HEK293 (cell line): Measurements from ENCODE around the gene STRA6.
A peak's percentile ranks its signal among the peaks of the same experiment; 100 is the strongest.

Experiments used
- FEZF1 ChIP-seq: fragments of 450-650 bp; formaldehyde crosslinking; IDR thresholded peaks from 2 replicates; pipeline ENCODE4 v1.5.1; 2016; ENCODE audit warnings: missing biosample characterization, missing genetic modification characterization
- KLF1 ChIP-seq: fragments of 450-650 bp; formaldehyde crosslinking; IDR thresholded peaks from 2 replicates; pipeline ENCODE4 v1.5.1; 2016; ENCODE audit warnings: missing biosample characterization, missing genetic modification characterization
- KLF16 ChIP-seq: fragments of 450-650 bp; formaldehyde crosslinking; IDR thresholded peaks from 2 replicates; pipeline ENCODE4 v1.5.1; 2017; ENCODE audit warnings: missing biosample characterization, missing genetic modification characterization
- KLF7 ChIP-seq: fragments of 450-650 bp; formaldehyde crosslinking; IDR thresholded peaks from 2 replicates; pipeline ENCODE4 v1.5.1; 2016; ENCODE audit warnings: missing biosample characterization, missing genetic modification characterization, borderline replicate concordance
- SCRT2 ChIP-seq: fragments of 450-650 bp; formaldehyde crosslinking; IDR thresholded peaks from 2 replicates; pipeline ENCODE4 v1.5.1; 2016; ENCODE audit warnings: missing biosample characterization, missing genetic modification characterization
- SP7 ChIP-seq: fragments of 450-650 bp; formaldehyde crosslinking; IDR thresholded peaks from 2 replicates; pipeline ENCODE4 v1.5.1; 2016; ENCODE audit warnings: missing biosample characterization, missing genetic modification characterization
- ZBTB17 ChIP-seq: fragments of 450-650 bp; formaldehyde crosslinking; IDR thresholded peaks from 2 replicates; pipeline ENCODE4 v1.5.1; 2016; ENCODE audit warnings: missing biosample characterization, missing genetic modification characterization
- ZNF10 ChIP-seq: fragments of 450-650 bp; formaldehyde crosslinking; IDR thresholded peaks from 2 replicates; pipeline ENCODE4 v1.5.1; 2017; ENCODE audit warnings: missing biosample characterization, missing genetic modification characterization
- ZNF112 ChIP-seq: fragments of 450-650 bp; formaldehyde crosslinking; IDR thresholded peaks from 2 replicates; pipeline ENCODE4 v1.5.0; 2017; ENCODE audit warnings: missing biosample characterization, missing genetic modification characterization
- ZNF169 ChIP-seq: fragments of 450-650 bp; formaldehyde crosslinking; IDR thresholded peaks from 2 replicates; pipeline ENCODE4 v1.5.1; 2016; ENCODE audit warnings: missing biosample characterization, missing genetic modification characterization
- ZNF335 ChIP-seq: fragments of 450-650 bp; formaldehyde crosslinking; conservative IDR thresholded peaks from 2 replicates; pipeline ENCODE4 v1.5.1; 2016; ENCODE audit warnings: missing biosample characterization, missing genetic modification characterization
- ZNF341 ChIP-seq: fragments of 450-650 bp; formaldehyde crosslinking; IDR thresholded peaks from 2 replicates; pipeline ENCODE4; 2016; ENCODE audit warnings: low read depth, missing biosample characterization, missing genetic modification characterization
- ZNF416 ChIP-seq: fragments of 450-650 bp; formaldehyde crosslinking; IDR thresholded peaks from 2 replicates; pipeline ENCODE4 v1.5.1; 2016; ENCODE audit warnings: missing biosample characterization, missing genetic modification characterization
- ZNF544 ChIP-seq: fragments of 450-650 bp; formaldehyde crosslinking; IDR thresholded peaks from 2 replicates; pipeline ENCODE4 v1.5.0; 2017; ENCODE audit warnings: missing biosample characterization, missing genetic modification characterization
- ZNF571 ChIP-seq: fragments of 450-650 bp; formaldehyde crosslinking; IDR thresholded peaks from 2 replicates; pipeline ENCODE4 v1.5.0; 2017; ENCODE audit warnings: missing biosample characterization, missing genetic modification characterization
- ZNF626 ChIP-seq: fragments of 450-650 bp; sonication (Bioruptor Pico); formaldehyde crosslinking; IDR thresholded peaks from 2 replicates; pipeline ENCODE4 v1.5.1; 2018; ENCODE audit warnings: missing biosample characterization, missing genetic modification characterization, inconsistent platforms
- ZNF670 ChIP-seq: fragments of 450-650 bp; formaldehyde crosslinking; IDR thresholded peaks from 2 replicates; pipeline ENCODE4 v1.5.1; 2016; ENCODE audit warnings: missing biosample characterization, missing genetic modification characterization, low read depth
- ZSCAN16 ChIP-seq: fragments of 450-650 bp; formaldehyde crosslinking; IDR thresholded peaks from 2 replicates; pipeline ENCODE4 v1.5.1; 2016; ENCODE audit warnings: missing biosample characterization, missing genetic modification characterization
- ZXDB ChIP-seq: fragments of 450-650 bp; formaldehyde crosslinking; IDR thresholded peaks from 2 replicates; pipeline ENCODE4 v1.5.1; 2016; ENCODE audit warnings: missing biosample characterization, missing genetic modification characterization
- TF ChIP-seq, protein P1 (sequence below): fragments of 450-650 bp; formaldehyde crosslinking; IDR thresholded peaks from 2 replicates; pipeline ENCODE4 v1.5.1; 2016; ENCODE audit warnings: missing biosample characterization, missing genetic modification characterization
- TF ChIP-seq, protein P2 (sequence below): fragments of 450-650 bp; IDR thresholded peaks from 2 replicates; pipeline ENCODE4 v1.5.1; 2018; ENCODE audit warnings: missing biosample characterization, mild to moderate bottlenecking, missing genetic modification characterization
- TF ChIP-seq, protein P3 (sequence below): fragments of 450-650 bp; formaldehyde crosslinking; IDR thresholded peaks from 2 replicates; pipeline ENCODE4 v1.5.1; 2017; ENCODE audit warnings: missing biosample characterization, missing genetic modification characterization
- TF ChIP-seq, protein P4 (sequence below): fragments of 450-650 bp; formaldehyde crosslinking; IDR thresholded peaks from 2 replicates; pipeline ENCODE4 v1.5.1; 2016; ENCODE audit warnings: missing biosample characterization, missing genetic modification characterization
- TF ChIP-seq, protein P5 (sequence below): fragments of 450-650 bp; formaldehyde crosslinking; IDR thresholded peaks from 2 replicates; pipeline ENCODE4 v1.5.0; 2017; ENCODE audit warnings: missing biosample characterization, missing genetic modification characterization, borderline replicate concordance
- TF ChIP-seq, protein P6 (sequence below): fragments of 450-650 bp; formaldehyde crosslinking; IDR thresholded peaks from 2 replicates; pipeline ENCODE4 v1.5.1; 2016; ENCODE audit warnings: missing biosample characterization, missing genetic modification characterization
- TF ChIP-seq, protein P7 (sequence below): fragments of 450-650 bp; formaldehyde crosslinking; IDR thresholded peaks from 2 replicates; pipeline ENCODE4 v1.5.1; 2016; ENCODE audit warnings: missing biosample characterization, missing genetic modification characterization

STRA6 gene

DNA sequence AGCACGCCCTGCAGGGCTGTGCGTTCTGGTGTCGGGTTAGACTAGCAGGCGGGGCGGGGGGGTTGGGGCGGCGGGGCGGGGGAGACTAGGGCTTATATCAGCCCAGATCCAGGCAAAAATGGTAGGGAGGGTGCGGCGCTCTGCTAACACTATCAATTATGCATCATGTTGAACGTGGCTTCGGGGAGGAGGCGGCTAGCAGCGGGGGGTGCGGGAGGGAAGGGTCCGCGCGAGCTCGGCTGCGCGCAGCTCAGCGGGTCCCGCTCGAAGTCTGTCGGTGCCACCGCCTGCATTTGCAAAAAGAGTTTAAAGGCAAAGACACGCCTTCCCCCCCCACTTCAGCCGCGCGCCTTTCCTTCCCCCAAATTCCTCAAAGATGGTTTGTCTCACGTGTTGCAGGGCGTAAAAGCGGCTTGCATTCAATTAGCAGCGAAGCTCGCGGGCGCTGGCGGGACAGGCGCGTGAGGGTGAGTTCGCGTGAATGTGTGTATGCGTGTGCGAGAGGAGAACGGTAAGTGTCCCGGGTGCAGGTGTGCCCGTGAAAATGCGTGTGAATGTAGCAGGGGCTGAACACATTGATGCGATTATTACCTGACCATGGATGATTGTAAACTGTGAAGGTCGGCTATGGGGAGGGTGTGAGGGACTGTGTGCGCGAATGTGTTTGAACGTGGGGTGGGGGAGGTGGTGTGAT, 72.3 kb downstream of the STRA6 start, which contains the start of gene ISLR2 (continued):
- no peak for TF ChIP-seq ZNF416 (tag by site-specific recombination)
- TF ChIP-seq, protein P1, sequence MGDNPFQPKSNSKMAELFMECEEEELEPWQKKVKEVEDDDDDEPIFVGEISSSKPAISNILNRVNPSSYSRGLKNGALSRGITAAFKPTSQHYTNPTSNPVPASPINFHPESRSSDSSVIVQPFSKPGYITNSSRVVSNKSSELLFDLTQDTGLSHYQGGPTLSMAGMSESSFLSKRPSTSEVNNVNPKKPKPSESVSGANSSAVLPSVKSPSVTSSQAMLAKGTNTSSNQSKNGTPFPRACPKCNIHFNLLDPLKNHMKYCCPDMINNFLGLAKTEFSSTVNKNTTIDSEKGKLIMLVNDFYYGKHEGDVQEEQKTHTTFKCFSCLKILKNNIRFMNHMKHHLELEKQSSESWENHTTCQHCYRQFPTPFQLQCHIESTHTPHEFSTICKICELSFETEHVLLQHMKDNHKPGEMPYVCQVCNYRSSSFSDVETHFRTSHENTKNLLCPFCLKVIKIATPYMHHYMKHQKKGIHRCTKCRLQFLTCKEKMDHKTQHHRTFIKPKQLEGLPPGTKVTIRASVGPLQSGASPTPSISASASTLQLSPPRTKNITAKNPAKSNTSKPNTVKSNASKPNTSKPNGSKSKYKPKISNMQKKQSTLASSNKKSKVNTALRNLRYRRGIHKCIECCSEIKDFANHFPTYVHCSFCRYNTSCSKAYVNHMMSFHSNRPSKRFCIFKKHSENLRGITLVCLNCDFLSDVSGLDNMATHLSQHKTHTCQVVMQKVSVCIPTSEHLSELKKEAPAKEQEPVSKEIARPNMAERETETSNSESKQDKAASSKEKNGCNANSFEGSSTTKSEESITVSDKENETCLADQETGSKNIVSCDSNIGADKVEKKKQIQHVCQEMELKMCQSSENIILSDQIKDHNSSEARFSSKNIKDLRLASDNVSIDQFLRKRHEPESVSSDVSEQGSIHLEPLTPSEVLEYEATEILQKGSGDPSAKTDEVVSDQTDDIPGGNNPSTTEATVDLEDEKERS (tag by site-specific recombination), result no peak
- no peak for TF ChIP-seq ZNF626
- TF ChIP-seq ZNF341 (tag by site-specific recombination), result peak; percentile 43
- TF ChIP-seq, protein P2, sequence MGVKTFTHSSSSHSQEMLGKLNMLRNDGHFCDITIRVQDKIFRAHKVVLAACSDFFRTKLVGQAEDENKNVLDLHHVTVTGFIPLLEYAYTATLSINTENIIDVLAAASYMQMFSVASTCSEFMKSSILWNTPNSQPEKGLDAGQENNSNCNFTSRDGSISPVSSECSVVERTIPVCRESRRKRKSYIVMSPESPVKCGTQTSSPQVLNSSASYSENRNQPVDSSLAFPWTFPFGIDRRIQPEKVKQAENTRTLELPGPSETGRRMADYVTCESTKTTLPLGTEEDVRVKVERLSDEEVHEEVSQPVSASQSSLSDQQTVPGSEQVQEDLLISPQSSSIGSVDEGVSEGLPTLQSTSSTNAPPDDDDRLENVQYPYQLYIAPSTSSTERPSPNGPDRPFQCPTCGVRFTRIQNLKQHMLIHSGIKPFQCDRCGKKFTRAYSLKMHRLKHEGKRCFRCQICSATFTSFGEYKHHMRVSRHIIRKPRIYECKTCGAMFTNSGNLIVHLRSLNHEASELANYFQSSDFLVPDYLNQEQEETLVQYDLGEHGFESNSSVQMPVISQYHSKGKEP, result peak; percentile 31; the same call in 1 of the 2 replicates
- TF ChIP-seq ZBTB17 (tag by site-specific recombination), result peak; percentile 46; the same call in 1 of the 2 replicates
- TF ChIP-seq ZNF544 (tag by site-specific recombination), result no peak
- peak; percentile 73; the same call in 1 of the 2 replicates for TF ChIP-seq SP7 (tag by site-specific recombination)
- no peak for TF ChIP-seq FEZF1
- TF ChIP-seq, protein P3, sequence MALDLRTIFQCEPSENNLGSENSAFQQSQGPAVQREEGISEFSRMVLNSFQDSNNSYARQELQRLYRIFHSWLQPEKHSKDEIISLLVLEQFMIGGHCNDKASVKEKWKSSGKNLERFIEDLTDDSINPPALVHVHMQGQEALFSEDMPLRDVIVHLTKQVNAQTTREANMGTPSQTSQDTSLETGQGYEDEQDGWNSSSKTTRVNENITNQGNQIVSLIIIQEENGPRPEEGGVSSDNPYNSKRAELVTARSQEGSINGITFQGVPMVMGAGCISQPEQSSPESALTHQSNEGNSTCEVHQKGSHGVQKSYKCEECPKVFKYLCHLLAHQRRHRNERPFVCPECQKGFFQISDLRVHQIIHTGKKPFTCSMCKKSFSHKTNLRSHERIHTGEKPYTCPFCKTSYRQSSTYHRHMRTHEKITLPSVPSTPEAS, result no peak
- no peak for TF ChIP-seq ZNF571 (tag by site-specific recombination)
- TF ChIP-seq, protein P4, sequence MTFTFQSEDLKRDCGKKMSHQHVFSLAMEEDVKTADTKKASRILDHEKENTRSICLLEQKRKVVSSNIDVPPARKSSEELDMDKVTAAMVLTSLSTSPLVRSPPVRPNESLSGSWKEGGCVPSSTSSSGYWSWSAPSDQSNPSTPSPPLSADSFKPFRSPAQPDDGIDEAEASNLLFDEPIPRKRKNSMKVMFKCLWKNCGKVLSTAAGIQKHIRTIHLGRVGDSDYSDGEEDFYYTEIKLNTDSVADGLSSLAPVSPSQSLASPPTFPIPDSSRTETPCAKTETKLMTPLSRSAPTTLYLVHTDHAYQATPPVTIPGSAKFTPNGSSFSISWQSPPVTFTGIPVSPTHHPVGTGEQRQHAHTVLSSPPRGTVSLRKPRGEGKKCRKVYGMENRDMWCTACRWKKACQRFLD (tag by site-specific recombination), result no peak
- TF ChIP-seq ZNF112, result no peak
- peak; percentile 63; the same call in 1 of the 2 replicates for TF ChIP-seq ZSCAN16
- TF ChIP-seq ZNF169 (tag by site-specific recombination), result no peak
- no peak for TF ChIP-seq ZXDB (tag by site-specific recombination)
- no peak for TF ChIP-seq KLF16 (tag by site-specific recombination)
- no peak for TF ChIP-seq ZNF670 (tag by site-specific recombination)
- peak; percentile 97 for TF ChIP-seq ZNF335 (tag by site-specific recombination)
- TF ChIP-seq SCRT2 (tag by site-specific recombination), result peak; percentile 92
- no peak for TF ChIP-seq KLF7
- TF ChIP-seq, protein P5, sequence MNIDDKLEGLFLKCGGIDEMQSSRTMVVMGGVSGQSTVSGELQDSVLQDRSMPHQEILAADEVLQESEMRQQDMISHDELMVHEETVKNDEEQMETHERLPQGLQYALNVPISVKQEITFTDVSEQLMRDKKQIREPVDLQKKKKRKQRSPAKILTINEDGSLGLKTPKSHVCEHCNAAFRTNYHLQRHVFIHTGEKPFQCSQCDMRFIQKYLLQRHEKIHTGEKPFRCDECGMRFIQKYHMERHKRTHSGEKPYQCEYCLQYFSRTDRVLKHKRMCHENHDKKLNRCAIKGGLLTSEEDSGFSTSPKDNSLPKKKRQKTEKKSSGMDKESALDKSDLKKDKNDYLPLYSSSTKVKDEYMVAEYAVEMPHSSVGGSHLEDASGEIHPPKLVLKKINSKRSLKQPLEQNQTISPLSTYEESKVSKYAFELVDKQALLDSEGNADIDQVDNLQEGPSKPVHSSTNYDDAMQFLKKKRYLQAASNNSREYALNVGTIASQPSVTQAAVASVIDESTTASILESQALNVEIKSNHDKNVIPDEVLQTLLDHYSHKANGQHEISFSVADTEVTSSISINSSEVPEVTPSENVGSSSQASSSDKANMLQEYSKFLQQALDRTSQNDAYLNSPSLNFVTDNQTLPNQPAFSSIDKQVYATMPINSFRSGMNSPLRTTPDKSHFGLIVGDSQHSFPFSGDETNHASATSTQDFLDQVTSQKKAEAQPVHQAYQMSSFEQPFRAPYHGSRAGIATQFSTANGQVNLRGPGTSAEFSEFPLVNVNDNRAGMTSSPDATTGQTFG (tag by site-specific recombination), result no peak
- TF ChIP-seq ZNF10 (tag by site-specific recombination), result no peak
- TF ChIP-seq KLF1 (tag by site-specific recombination), result peak; percentile 67
- TF ChIP-seq, protein P6, sequence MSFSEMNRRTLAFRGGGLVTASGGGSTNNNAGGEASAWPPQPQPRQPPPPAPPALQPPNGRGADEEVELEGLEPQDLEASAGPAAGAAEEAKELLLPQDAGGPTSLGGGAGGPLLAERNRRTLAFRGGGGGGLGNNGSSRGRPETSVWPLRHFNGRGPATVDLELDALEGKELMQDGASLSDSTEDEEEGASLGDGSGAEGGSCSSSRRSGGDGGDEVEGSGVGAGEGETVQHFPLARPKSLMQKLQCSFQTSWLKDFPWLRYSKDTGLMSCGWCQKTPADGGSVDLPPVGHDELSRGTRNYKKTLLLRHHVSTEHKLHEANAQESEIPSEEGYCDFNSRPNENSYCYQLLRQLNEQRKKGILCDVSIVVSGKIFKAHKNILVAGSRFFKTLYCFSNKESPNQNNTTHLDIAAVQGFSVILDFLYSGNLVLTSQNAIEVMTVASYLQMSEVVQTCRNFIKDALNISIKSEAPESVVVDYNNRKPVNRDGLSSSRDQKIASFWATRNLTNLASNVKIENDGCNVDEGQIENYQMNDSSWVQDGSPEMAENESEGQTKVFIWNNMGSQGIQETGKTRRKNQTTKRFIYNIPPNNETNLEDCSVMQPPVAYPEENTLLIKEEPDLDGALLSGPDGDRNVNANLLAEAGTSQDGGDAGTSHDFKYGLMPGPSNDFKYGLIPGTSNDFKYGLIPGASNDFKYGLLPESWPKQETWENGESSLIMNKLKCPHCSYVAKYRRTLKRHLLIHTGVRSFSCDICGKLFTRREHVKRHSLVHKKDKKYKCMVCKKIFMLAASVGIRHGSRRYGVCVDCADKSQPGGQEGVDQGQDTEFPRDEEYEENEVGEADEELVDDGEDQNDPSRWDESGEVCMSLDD, result 0 out of 2 replicates have a peak, but pooled peaks have one; percentile 13
- TF ChIP-seq, protein P7, sequence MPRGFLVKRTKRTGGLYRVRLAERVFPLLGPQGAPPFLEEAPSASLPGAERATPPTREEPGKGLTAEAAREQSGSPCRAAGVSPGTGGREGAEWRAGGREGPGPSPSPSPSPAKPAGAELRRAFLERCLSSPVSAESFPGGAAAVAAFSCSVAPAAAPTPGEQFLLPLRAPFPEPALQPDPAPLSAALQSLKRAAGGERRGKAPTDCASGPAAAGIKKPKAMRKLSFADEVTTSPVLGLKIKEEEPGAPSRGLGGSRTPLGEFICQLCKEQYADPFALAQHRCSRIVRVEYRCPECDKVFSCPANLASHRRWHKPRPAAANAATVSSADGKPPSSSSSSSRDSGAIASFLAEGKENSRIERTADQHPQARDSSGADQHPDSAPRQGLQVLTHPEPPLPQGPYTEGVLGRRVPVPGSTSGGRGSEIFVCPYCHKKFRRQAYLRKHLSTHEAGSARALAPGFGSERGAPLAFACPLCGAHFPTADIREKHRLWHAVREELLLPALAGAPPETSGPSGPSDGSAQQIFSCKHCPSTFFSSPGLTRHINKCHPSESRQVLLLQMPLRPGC (tag by site-specific recombination), result no peak
